ENCODE data around the gene RAB11B. TPM values are rescaled to one million over a fixed set of nuclear protein-coding genes. Genes with fewer than 3 reads are reported as not detected.
"Not testable (repeated sequence)": the region's sequence is repeated elsewhere in the genome, so short reads cannot be mapped to it uniquely, and the experiment has no call there.

The RAB11B gene
- 157 TPM for total RNA-seq
- long read RNA-seq, transcript RAB11B-202 (4 exons, 894 nt), result minor isoform, 44 of 523 reads
- long read RNA-seq, transcript RAB11B-201 (5 exons, 1,751 nt), result major isoform, 441 of 523 reads
- long read RNA-seq, partial matches to known transcripts, result 15 of 523 reads
- long read RNA-seq, other reads (novel, unspliced or antisense), result 23 of 523 reads

DNA sequence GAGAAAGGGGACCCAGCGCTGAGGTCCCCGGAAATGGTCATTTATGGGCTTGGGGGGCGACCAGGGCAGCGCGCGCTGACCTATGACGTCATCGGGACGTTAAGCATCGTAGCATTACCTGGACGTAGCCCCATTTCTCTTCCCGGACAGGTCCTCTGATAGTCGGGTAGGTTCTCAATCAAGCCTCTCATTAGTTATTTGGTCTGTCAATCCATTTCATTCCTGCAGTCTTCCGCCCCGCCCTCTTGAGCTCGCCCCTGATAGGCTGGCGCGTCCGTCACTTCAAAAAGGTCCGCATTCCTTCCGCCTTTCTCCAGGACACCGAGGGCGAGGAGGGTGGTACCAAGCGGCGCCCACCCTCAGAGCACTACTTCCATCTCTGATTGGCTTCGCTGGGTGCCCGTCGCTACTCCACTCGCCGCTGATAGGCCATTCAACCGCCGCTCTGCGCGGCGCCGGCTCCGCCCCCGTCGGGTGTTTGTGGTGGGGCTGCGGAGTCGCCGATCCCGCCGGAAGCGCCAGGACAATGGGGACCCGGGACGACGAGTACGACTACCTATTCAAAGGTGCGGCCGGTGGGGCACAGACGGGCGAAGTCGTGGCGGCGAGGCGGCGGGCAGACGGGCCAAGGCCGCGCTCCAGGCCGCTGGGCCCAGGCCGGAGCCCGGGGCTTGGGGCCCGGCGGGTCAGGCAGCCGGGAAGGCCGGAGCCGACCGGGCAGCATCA lies at the start of gene RAB11B:
TSS of gene RAB11B (plus strand) at position 470 of the 726 bp plus-strand sequence. CDS start at position 527, 57 bp downstream.
- H3K4me1 ChIP-seq, result peaks cover 57% of the 10 kb centered on the region
- intact Hi-C loops (cut with micrococcal nuclease), result no loop called here

DNA sequence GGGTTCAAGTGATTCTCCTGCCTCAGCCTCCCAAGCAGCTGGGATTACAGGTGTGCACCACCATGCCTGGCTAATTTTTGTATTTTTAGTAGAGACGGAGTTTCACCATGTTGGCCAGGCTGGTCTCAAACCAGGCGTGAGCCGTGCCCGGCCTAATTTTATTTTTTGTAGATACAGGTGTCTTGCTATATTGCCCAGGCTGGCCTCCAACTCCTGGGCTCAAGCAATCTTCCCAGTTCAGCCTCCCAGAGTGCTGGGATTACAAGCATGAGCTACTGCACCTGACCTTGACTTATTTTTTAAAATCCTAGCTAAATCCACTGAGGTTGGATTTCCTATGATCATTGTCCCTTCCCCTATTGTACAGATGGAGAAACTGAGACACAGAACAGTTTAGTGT lies 48.7 kb upstream of the RAB11B start:
- Histone ChIP-seq H3K27me3 (ENCODE audit: low read depth) (peaks cover 15% of the 10 kb centered on the region), H3K4me3 (peak overlapping the region; percentile 77), H3K27ac (replicated peaks) (peak overlapping the region; percentile 96), H3K4me1 (peaks cover 69% of the 10 kb centered on the region)
- DNase-seq; H3K9me3 ChIP-seq (replicated peaks); intact Hi-C loops (cut with micrococcal nuclease); H3K36me3 ChIP-seq: not testable (repeated sequence)

More for the DNA sequence above, at the start of gene RAB11B:
- TF ChIP-seq, protein P1, sequence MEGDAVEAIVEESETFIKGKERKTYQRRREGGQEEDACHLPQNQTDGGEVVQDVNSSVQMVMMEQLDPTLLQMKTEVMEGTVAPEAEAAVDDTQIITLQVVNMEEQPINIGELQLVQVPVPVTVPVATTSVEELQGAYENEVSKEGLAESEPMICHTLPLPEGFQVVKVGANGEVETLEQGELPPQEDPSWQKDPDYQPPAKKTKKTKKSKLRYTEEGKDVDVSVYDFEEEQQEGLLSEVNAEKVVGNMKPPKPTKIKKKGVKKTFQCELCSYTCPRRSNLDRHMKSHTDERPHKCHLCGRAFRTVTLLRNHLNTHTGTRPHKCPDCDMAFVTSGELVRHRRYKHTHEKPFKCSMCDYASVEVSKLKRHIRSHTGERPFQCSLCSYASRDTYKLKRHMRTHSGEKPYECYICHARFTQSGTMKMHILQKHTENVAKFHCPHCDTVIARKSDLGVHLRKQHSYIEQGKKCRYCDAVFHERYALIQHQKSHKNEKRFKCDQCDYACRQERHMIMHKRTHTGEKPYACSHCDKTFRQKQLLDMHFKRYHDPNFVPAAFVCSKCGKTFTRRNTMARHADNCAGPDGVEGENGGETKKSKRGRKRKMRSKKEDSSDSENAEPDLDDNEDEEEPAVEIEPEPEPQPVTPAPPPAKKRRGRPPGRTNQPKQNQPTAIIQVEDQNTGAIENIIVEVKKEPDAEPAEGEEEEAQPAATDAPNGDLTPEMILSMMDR (IDR thresholded peaks at IDR 0.05; ENCODE audit: borderline replicate concordance), result no peak
- peak; percentile 100 for DNase-seq
- H3K27ac ChIP-seq (replicated peaks), result peak within 1 kb of the TSS; percentile 100
- peak within 1 kb of the TSS; percentile 96 for H3K4me3 ChIP-seq
- H3K36me3 ChIP-seq, result peaks cover 9% of the 10 kb centered on the region
- no peaks in the 10 kb centered on the region for H3K27me3 ChIP-seq (ENCODE audit: low read depth)
- peaks cover 3% of the 10 kb centered on the region for H3K9me3 ChIP-seq (replicated peaks)

DNA sequence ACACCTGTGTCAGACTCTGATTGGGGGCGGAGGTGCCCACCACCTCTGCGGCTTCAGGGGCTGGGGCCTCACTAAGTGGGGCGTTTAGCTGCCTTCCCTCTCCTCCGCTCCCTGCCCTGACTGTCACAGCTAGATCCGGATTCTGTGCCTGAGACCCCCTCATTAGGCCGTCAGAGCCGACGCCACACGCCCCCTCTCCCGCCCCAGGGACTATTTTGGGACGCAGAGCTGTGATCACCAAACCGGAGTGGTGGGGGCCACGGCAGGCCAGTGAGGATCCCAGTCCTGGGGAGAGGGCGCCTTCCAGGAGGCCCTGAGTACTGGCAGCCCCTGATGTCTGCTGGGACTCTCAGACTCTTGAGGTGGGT lies 47.9 kb upstream of the RAB11B start:
- Histone ChIP-seq H3K36me3 (no peaks in the 10 kb centered on the region), H3K9me3 (replicated peaks) (no peaks in the 10 kb centered on the region), H3K27ac (replicated peaks) (peak overlapping the region; percentile 96), H3K4me1 (peaks cover 61% of the 10 kb centered on the region), H3K27me3 (ENCODE audit: low read depth) (peaks cover 7% of the 10 kb centered on the region), H3K4me3 (peak overlapping the region; percentile 77)
- DNase-seq, result no peak
- intact Hi-C loops (cut with micrococcal nuclease), result no loop called here
- TF ChIP-seq, protein P1 (IDR thresholded peaks at IDR 0.05; ENCODE audit: borderline replicate concordance), result no peak

DNA sequence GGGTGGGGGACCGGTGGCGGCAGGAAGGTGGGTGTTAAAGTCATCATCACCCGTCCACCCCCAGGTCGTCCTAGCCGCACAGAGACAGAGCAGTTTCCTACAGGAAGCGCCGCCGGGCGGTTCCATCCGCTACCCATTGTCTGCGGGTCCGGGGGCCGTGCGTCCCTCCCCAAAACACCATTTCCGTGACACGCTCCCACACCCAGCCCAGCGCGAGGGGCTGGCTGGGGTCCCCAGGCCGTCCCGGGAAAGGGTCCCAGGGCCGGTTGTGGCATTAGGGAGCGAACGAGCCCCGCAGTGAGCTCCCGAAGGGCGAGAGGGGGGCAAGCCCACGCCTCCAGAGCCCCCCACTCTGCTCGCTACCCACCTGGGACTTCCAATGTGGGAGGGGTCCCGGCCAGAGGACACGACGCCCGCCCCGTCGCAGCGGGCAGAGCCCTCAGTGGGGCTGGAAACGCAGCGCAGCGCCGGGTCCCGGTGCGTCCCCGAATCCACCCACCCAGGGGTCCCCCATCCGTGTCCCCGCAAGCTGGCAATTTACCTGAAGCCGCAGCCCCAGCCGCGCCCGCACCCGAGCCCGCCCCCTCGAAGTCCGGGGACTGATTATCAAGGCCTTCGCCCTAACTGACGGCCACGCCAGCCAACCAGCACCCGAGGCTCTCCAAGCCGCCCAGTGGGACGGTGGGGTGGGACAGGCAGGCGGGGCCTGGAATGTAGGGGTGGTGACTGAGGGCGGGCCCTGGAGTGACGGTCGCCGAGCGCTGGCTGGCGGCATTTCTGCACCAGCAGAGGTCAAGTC lies 47.3 kb upstream of the RAB11B start, which contains the start of gene KANK3:
TSS of gene KANK3 (minus strand) at position 579 of the 799 bp plus-strand sequence. CDS start 5,434 bp downstream, outside the sequence.
- no peaks in the 10 kb centered on the region for H3K36me3 ChIP-seq
- H3K9me3 ChIP-seq (replicated peaks), result no peaks in the 10 kb centered on the region
- intact Hi-C loops (cut with micrococcal nuclease), result no loop called here
- H3K27ac ChIP-seq (replicated peaks), result peak within 1 kb of the TSS; percentile 96
- peaks cover 2% of the 10 kb centered on the region for H3K27me3 ChIP-seq (ENCODE audit: low read depth)
- peaks cover 58% of the 10 kb centered on the region for H3K4me1 ChIP-seq
- peak within 1 kb of the TSS; percentile 77 for H3K4me3 ChIP-seq
- TF ChIP-seq, protein P1 (IDR thresholded peaks at IDR 0.05; ENCODE audit: borderline replicate concordance), result peak; percentile 22
- peak; percentile 98 for DNase-seq

DNA sequence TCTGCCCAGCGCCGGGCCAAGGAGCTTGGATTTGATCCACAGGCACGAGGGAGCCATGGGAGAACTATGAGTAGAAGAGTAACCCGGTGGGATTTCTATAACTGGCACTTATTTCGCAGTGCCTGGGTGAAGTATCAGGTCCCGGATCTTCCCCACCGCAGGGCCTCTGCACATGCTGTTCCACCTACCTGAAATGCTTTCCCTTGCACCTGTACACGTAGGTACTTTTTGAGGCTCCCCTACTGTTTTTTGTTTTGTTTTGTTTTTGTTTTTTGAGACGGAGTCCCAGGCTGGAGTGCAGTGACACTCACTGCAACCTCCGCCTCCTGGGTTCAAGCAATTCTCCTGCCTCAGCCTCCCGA lies 46.7 kb upstream of the RAB11B start:
- TF ChIP-seq, protein P1 (IDR thresholded peaks at IDR 0.05; ENCODE audit: borderline replicate concordance), result no peak

DNA sequence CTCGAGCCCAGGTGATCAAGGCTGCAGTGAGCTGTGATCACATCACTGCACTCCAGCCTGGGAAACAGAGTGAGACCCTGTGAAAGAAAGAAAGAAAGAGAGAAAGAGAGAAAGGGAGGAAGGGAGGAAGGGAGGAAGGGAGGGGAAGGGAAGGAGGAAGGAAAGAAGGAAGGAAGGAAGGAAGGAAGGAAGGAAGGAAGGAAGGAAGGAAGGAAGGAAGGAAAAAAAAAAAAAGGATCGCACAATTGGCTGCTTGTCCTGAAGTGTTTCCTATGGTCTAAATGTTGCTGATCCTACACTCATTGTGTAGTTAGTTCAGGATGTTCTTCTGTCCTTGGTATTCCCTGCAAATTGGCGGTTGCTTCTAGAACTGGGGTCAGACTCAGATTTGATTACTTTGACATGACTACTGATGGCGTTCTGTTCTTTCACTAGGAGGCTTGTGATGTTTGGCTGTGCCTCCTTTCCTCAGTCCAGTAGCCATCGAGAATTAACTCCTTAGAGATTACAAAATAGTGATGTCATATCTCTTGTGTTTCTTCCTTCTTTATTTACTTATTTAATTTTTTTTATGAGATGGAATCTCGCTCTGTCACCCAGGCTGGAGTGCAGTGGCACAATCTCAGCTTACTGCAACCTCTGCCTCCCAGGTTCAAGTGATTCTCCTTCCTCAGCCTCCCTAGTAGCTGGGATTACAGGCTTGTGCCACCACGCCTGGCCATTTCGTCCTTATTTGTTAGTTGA lies 40.4 kb upstream of the RAB11B start:
- H3K4me1 ChIP-seq, result peaks cover 42% of the 10 kb centered on the region
- H3K27ac ChIP-seq (replicated peaks), result peak overlapping the region; percentile 55
- intact Hi-C loops (cut with micrococcal nuclease), result not testable (repeated sequence)

More for the DNA sequence above, 46.7 kb upstream of the RAB11B start:
- Histone ChIP-seq H3K27ac (replicated peaks) (peak overlapping the region; percentile 96), H3K4me3 (peak overlapping the region; percentile 77), H3K9me3 (replicated peaks) (no peaks in the 10 kb centered on the region), H3K4me1 (peaks cover 56% of the 10 kb centered on the region), H3K27me3 (ENCODE audit: low read depth) (no peaks in the 10 kb centered on the region), H3K36me3 (no peaks in the 10 kb centered on the region)
- intact Hi-C loops (cut with micrococcal nuclease), result no loop called here
- no peak for DNase-seq

More for the DNA sequence above, 40.4 kb upstream of the RAB11B start:
- H3K27me3 ChIP-seq (ENCODE audit: low read depth); H3K9me3 ChIP-seq (replicated peaks); H3K4me3 ChIP-seq; DNase-seq; H3K36me3 ChIP-seq: not testable (repeated sequence)

All from left ventricle myocardium inferior (tissue), 1 donor.